SW480 (cell line): ENCODE results near the gene AGBL4.
A peak's percentile ranks its signal among the peaks of the same experiment; 100 is the strongest.

Source experiments
- DNase-seq: peaks from one replicate; pipeline ENCODE4 v3.0.0-alpha.2; 2016; ENCODE audit warnings: low spot score

AGBL4 gene

DNA sequence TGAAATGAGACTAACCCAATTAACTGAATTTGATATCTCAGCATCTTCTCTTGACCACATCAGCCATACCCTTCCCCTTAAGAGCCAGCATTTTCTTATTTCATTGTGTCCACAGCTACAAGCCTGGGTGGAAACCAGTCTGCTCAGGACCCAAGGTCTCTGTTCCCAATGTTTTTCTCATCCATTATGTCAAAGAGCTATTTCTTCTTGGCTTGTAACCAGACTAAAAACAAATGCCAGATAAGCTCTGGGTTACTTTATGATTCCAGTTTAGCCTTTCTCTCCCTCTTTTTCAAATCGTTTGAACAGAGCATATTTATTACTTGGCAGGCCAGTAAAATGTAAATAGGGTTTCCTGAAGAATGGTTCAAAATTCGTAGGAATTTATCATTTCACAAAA, 1442.5 kb downstream of the AGBL4 start:
- DNase-seq: no peak

- no peak for DNase-seq
Measured at GRCh38 chr1:48576565-48576964, 1447.2 kb downstream of the AGBL4 start.

DNA sequence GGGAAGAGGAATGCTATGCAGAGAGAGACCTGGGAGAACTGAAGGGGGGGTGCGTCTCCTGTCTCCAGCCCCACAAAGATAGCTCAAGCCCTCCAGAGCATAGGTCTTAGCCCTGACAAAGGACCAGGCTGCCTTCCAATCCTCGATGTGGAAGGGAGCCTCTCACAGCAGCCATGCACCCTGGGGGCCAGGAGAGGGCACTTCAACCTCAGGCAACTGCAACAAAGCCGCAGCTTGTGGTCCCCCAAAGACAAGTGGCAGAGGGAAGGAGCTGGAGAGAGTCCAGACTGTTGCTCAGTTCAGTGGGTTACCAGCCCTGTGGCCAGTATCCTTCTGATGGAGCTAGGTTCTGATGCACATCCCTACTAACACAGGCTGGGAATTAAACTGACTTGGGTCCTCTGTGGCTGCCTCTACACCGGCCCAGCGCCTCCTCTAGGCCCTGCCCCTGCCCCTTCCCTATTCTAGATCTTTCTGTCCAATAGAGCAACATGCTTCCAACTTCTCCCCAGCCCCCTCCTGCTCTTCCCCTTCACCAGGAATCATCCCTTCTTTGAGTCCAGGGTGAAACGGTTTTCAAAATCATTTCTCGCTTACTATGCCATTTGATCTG, 1451.0 kb downstream of the AGBL4 start:
- peak; percentile 56 for DNase-seq

DNA sequence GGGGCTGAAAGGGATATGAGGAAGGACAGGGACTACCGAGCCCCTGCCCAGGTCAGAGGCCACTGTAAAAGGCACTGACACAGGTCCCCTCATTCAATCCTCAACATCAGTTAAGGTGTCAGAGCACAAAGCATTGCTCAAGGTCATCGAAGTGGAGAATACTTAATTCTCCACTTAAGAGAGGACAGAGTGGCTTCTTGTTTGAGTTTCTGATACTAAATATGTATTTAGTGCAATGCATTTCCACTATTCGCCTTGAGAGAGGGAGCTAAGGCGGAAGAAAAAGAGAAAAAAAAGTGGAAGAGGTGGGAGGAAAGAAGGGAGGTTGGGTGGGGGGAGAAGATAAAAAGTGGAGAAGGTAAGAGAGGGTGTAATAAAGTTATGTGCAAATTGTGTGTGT, 1451.6 kb downstream of the AGBL4 start:
- DNase-seq: no peak

DNA sequence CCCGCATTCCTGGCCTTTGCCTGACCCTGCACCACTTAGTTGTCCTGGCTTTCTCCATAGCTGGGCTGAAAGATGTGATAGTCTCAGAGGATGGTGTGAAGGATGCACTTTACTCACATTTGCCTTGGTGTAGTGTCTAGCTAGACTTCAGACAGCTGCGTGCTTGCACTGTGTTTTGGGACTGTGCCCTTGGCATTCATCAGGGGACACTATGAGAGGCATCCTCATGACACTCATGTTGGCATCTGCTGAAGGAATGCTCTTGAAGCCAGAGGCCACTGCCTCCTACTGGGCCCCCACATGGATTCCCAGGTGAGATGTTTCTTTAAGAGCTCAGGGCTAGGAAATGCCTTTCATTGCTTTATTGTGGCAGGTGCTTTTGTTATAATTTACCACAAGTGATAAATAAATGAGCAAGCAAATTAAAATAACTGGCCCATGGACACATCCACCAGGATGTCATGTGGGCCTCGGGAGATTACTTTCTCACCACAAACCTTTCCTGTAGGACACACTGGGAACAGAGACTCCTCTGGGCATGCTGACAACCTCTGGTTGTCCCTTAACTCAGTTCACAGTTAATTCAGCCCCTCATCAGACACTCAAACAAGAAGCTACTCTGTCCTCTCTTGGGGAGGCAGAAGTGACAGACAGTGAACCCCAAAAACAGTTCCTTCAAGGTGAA, 1452.3 kb downstream of the AGBL4 start:
- peak; percentile 2 for DNase-seq

- DNase-seq: no peak
Measured at GRCh38 chr1:48570568-48570967, 1453.2 kb downstream of the AGBL4 start.

- DNase-seq: no peak
Measured at GRCh38 chr1:48568501-48568900, 1455.3 kb downstream of the AGBL4 start.

GRCh38 chr1:48566492-48566891, 1457.3 kb downstream of the AGBL4 start:
- no peak for DNase-seq

GRCh38 chr1:48563021-48563420, 1460.7 kb downstream of the AGBL4 start:
- no peak for DNase-seq

DNA sequence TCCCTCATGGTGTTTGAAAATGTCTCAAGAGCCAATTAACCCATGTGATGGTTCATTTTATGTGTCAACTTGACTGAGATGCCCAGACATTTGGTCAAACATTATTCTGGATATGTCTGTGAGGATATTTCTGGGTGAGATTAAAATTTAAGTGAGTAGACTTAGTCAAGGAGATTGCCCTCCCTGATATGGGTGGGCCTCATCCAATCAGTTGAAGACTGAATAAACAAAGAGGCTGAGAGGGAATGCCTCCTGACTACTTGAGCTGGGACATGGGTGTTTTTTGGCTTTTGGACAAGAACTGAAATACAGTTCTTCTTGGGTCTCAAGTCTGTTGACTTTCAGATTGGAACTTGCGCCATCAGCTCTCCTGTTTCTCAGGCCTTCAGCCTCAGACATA, 1462.3 kb downstream of the AGBL4 start:
- DNase-seq: no peak

GRCh38 chr1:48560577-48560976, 1463.2 kb downstream of the AGBL4 start:
- DNase-seq: no peak

DNA sequence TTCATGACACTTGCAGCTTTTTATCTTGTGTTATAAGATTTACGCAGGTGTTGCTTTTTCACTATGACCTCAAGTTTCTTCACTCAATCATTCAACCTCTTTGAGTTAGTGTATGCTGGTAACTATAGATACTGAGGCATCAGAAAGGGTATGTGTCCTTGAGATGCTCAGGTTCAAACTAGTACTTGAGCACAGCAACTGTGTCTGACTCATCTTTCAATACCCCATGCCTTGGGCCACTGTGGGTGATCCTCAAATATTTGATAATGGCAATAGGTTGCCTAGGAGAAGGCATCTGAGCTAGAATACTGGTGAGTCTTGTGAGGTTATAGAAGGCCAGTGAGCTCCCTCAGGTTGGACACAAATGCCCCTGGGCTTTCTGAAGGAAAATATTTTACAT, 1463.6 kb downstream of the AGBL4 start:
- no peak for DNase-seq

DNA sequence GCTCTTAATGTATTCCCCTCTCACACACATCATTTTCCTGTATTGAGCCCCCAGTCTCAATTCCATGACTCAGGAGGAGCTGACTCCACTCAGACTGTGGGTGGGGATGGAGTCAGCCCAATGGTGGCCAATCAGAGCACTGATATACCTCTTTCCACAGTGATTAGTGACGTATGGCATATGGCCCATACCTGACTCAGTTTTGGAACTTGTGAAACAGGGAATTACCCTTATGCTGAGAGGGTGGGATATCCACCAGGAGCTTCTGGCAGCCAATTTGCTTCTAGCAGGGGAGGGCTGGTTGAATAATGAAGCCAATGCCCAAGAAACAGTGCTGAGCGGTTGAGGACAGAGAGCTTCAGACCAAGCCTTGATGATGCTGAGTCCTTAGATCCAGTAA, 1465.4 kb downstream of the AGBL4 start:
- DNase-seq: no peak

DNA sequence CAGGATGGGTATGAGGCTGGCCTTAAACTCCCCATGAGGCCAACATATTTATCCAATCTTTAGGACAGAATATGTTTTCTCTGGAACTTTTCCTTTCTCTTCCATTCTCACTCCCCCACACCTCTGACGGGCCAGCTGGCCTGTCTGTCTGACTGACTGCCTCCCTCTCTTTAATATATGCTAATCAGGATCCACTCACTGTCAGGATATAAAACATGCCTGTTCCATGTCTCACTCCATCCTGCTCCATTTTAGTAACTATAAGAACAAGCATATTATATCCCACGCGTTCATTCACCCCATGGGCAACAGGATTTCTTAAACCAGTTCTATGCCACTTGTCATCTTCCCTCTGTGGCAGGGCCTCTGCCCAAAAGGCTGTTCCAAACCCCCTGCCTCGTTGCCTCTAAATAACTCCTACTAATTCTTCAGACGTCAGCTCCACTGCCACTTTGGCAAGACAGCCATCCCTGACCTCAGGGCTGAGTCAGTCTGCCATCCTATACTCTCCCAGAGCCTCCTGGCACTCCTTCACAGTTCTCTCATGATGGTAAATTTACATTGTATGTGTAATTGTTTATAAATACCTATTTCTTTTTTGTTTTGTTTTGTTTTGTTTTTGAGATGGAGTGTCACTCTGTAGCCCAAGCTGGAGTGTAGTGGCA, 1467.4 kb downstream of the AGBL4 start:
- no peak for DNase-seq

DNA sequence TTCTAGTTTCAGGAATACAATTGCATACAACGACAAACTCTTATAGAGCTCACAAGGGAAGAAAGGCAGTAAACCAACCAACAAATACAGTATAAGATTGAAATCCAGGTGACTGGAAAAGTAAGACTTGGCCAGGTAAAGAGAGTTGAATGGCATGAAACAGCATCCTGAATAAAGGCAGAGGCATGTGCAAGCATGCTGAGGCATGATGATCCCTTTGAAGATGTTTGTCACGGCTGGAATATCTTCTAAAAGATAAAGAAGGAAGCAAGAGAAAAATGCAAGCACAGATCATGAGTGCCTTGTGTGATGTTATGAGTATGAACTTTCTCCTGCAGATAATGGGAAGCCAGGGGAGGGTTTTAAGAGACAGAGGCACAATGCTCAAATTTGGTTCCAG, 1468.5 kb downstream of the AGBL4 start:
- no peak for DNase-seq

GRCh38 chr1:48552903-48553606, 1470.7 kb downstream of the AGBL4 start:
- DNase-seq: no peak

DNA sequence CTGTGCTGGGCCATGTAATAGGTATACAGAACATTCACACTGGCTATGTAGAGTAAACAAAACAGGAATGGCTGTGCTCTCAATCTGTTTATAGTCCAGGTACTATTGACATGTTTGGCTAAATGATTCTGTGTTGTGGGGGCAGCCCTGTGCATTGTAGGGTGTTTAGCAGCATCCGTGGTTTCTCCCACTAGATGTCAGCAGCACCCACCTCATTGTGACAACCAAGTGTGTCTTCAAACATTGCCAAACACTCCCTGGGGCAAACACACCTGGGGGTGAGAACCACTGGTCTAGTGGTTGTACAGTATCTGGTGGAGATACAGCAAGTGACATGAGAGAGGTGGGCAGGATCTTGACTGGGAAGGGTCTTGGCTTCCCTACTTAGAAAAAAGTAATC, 1471.3 kb downstream of the AGBL4 start:
- peak; percentile 5 for DNase-seq

- DNase-seq: no peak
Measured at GRCh38 chr1:48548985-48549384, 1474.8 kb downstream of the AGBL4 start.

GRCh38 chr1:48547561-48548220, 1476.1 kb downstream of the AGBL4 start:
- no peak for DNase-seq

- no peak for DNase-seq
Measured at GRCh38 chr1:48543854-48544253, 1479.9 kb downstream of the AGBL4 start.

- no peak for DNase-seq
Measured at GRCh38 chr1:48540587-48540986, 1483.2 kb downstream of the AGBL4 start.

- DNase-seq: no peak
Measured at GRCh38 chr1:48536477-48536876, 1487.3 kb downstream of the AGBL4 start.
